ENCODE measurements around the gene NRN1. TPM values are rescaled to one million over a fixed set of nuclear protein-coding genes. Genes with fewer than 3 reads are reported as not detected.

The NRN1 gene
- total RNA-seq = 2.4 TPM in 1 of 2 replicates, not detected in the other

DNA sequence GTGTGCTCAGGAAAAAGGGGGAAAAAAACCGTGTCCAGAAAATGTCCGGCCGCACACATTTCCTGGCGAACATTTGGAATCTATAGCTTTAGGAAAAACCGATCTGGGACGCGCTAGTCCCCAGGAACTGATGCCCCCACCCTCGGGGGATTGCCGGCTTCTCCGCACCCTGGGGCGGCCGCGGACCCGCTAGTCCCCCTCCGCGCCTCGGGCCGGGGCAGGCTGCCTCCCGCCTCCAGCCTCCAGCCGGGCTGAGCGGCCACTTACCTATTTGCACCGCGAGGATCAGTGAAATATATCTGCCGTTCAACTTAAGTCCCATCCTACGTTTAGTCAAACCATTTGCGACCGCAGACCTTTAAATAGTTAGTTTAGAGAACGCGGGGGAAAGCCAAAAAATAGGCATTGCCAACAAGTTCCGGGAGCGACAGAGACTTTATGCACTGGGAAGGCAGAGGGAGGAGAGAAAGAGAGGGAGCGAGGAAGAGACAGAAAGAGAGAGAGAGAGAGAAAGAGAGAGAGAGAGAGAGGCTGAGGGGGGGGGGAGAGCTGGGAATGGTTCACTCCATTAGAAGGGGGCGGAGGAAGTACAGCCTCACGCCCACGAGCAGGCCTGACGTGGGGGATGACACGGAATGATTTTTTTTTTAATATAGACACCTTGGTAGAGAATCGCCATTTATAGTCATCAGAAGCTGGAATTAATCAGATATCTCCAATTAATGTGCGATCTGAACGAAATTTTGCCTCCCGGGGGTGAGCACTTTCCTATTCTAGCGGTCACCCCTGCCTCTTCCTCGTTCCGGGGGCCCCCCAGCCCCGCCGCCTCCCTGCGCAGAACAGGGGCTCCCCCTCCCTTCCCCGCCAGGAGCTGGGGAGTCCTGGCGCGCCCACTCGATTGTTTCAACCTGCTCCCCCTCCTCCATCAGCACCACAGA, at the start of gene NRN1:
TSS of gene NRN1 (minus strand) at position 498 of the 938 bp plus-strand sequence. CDS start at position 322, 176 bp downstream.

All from nasal cavity respiratory epithelium epithelial cell of viscerocranial mucosa (primary cell).